Stimulated activated CD4-positive, alpha-beta T cell treated with anti-CD3 and anti-CD28 coated beads, Interleukin-12 subunit alpha, Interleukin-12 subunit beta, amount 100 ng/mL, for 48 hours (primary cell): ENCODE results near the gene PTGS1.
A peak's percentile ranks its signal among the peaks of the same experiment; 100 is the strongest.

Experiments
- DNase-seq, 3 donors: peaks; one replicate each; pipeline ENCODE4 v3.0.0-alpha.2; 2020; ENCODE audit warnings: low read depth in 2 of 3, low spot score in 1 of 3

The PTGS1 gene

GRCh38 chr9:122372856-122373845, 2.3 kb downstream of the PTGS1 start:
- no peak for DNase-seq

GRCh38 chr9:122374885-122375420, 4.1 kb downstream of the PTGS1 start:
- no peak for DNase-seq

- no peak for DNase-seq
Measured at GRCh38 chr9:122376796-122377195, 6.0 kb downstream of the PTGS1 start.

GRCh38 chr9:122377241-122378164, 6.7 kb downstream of the PTGS1 start:
- no peak for DNase-seq

GRCh38 chr9:122378236-122378635, 7.4 kb downstream of the PTGS1 start:
- no peak for DNase-seq

GRCh38 chr9:122379340-122379739, 8.5 kb downstream of the PTGS1 start:
- DNase-seq = peak in 2 of 3 donors; percentile 3 to 6

GRCh38 chr9:122380293-122380692, 9.5 kb downstream of the PTGS1 start:
- no peak for DNase-seq

GRCh38 chr9:122381206-122381950, 10.6 kb downstream of the PTGS1 start:
- DNase-seq = no peak

GRCh38 chr9:122382901-122383850, 12.4 kb downstream of the PTGS1 start:
- DNase-seq = no peak

GRCh38 chr9:122383992-122384461, 13.2 kb downstream of the PTGS1 start:
- no peak for DNase-seq

GRCh38 chr9:122386311-122386872, 15.6 kb downstream of the PTGS1 start:
- DNase-seq = no peak

GRCh38 chr9:122387536-122387935, 16.7 kb downstream of the PTGS1 start:
- DNase-seq = no peak

- DNase-seq = no peak
Measured at GRCh38 chr9:122389195-122389594, 18.4 kb downstream of the PTGS1 start.

GRCh38 chr9:122389799-122390481, 19.1 kb downstream of the PTGS1 start:
- no peak for DNase-seq

GRCh38 chr9:122392284-122392683, 21.5 kb downstream of the PTGS1 start:
- no peak for DNase-seq

GRCh38 chr9:122392714-122393113, 21.9 kb downstream of the PTGS1 start:
- DNase-seq = no peak

GRCh38 chr9:122393284-122393983, 22.6 kb downstream of the PTGS1 start:
- DNase-seq = no peak
